ENCODE results near the gene FAM210A.
A peak's percentile ranks its signal among the peaks of the same experiment; 100 is the strongest.
"Not testable (repeated sequence)": the region's sequence is repeated elsewhere in the genome, so short reads cannot be mapped to it uniquely, and the experiment has no call there.

The FAM210A gene, protein sequence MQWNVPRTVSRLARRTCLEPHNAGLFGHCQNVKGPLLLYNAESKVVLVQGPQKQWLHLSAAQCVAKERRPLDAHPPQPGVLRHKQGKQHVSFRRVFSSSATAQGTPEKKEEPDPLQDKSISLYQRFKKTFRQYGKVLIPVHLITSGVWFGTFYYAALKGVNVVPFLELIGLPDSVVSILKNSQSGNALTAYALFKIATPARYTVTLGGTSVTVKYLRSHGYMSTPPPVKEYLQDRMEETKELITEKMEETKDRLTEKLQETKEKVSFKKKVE

GRCh38 chr18:13726232-13726971, at the start of gene FAM210A, which contains the start of gene RNMT:
Gene FAM210A (minus strand): TSS chr18:13726558. CDS start chr18:13682077, 44,481 bp downstream.
Gene RNMT (plus strand): TSS chr18:13726673. CDS start chr18:13731518, 4,845 bp downstream.
- peak; percentile 89 for DNase-seq (ENCODE audit: low read depth)

GRCh38 chr18:13775058-13775457, 48.7 kb upstream of the FAM210A start:
- DNase-seq (ENCODE audit: low read depth): no peak

GRCh38 chr18:13762690-13763439, 36.5 kb upstream of the FAM210A start:
- DNase-seq (ENCODE audit: low read depth): no peak

- DNase-seq (ENCODE audit: low read depth): no peak
Observed at GRCh38 chr18:13760047-13760446, 33.7 kb upstream of the FAM210A start.

DNA sequence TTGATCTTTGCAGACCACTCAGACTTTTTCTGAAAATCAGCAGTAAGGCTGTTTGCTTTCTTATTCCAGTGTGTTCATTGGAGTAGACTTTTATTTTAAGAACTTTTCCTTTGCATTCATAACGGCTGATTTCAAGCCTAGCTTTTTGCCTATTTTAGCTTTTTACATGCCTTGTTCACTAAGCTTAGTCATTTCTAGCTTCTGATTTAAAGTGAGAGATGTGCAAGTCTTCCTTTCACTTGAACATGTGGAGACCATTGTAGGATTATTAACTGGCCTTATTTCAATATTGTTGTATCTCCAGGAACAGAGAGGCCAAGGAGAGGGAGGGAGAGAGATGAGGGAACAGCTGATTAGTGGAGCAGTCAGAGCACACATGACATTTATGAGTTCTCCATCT, 32.3 kb upstream of the FAM210A start:
- no peak for DNase-seq (ENCODE audit: low read depth)

DNA sequence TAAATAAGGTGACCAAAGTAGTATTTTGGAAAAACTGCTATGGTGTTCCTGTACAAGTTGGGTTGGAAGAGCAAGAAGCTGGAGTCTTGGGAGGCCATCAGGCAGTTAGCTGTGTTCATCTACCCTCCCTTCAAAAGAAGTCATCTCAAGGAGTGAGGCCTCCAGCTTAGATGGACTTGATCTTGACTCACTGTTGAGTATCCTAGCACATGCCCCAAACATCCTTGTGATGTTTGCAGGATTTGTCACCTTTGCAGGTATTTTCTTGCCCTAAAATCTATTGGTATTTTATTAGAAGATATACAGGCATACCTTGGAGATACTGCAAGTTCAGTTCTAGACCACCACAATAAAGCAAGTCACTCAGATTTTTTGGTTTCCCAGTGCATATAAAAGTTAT, 30.3 kb upstream of the FAM210A start:
- no peak for DNase-seq (ENCODE audit: low read depth)

- DNase-seq (ENCODE audit: low read depth): no peak
Observed at GRCh38 chr18:13756261-13756660, 29.9 kb upstream of the FAM210A start.

- DNase-seq (ENCODE audit: low read depth): not testable (repeated sequence)
Observed at GRCh38 chr18:13751599-13751998, 25.2 kb upstream of the FAM210A start.

- no peak for DNase-seq (ENCODE audit: low read depth)
Observed at GRCh38 chr18:13746633-13747032, 20.3 kb upstream of the FAM210A start.

- no peak for DNase-seq (ENCODE audit: low read depth)
Observed at GRCh38 chr18:13745696-13746095, 19.3 kb upstream of the FAM210A start.

GRCh38 chr18:13735681-13736080, 9.3 kb upstream of the FAM210A start:
- DNase-seq (ENCODE audit: low read depth): no peak

DNA sequence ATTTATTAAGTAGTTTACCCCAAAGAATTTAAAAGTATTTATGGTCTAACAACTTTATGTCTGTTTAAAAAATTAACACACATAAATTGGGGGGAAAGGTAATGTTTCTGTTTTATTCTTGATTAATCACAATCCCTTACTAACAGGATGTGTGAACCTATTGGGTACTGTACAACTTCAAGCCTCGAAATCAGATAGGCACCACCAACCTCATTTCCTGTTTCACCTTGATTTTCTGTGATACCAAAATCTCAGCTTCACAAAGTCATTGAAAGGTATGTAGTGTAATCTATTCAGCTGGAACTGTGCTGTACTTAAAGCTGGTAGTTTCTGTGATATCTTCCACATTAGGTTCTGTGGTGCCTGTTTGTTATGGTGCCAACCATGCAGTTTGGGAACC, 4.1 kb upstream of the FAM210A start:
- DNase-seq (ENCODE audit: low read depth): no peak

- peak; percentile 23 for DNase-seq (ENCODE audit: low read depth)
Observed at GRCh38 chr18:13726972-13727331, 594 bp upstream of the FAM210A start.

DNA sequence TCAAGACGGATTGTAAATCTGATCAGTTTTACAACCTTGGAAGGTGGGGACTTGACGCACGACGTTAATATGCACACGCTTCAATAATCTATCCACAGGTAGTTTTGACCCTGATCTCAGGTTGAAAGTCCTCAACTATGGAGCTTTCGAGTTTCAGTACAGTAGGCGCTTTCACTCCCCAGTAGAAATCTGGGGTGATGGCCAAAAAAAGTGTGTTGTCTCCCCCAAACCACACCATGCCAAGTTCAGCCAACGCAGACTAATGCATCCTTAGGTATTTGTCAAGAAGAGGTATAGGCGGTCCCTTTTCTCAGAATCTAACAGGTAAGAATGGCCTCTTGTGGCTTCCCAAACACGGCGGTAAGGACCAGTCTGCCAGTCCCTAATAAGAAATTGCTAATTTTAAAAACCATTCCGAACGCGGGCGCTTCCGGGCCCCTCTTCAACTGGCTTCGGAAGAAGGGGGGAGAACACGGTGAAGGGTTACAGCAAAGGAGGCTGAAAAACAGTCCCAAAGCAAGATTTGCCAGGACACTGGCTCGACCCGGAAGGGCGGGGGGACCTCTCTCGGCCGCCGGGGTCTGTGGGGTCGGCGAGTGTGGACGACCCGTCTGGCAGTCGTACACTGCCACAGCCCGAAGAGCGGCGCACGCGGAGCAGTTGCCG, 659 bp downstream of the FAM210A start:
- DNase-seq (ENCODE audit: low read depth): no peak

- no peak for DNase-seq (ENCODE audit: low read depth)
Observed at GRCh38 chr18:13720847-13721246, 5.5 kb downstream of the FAM210A start.

- DNase-seq (ENCODE audit: low read depth): no peak
Observed at GRCh38 chr18:13720123-13720522, 6.2 kb downstream of the FAM210A start.

DNA sequence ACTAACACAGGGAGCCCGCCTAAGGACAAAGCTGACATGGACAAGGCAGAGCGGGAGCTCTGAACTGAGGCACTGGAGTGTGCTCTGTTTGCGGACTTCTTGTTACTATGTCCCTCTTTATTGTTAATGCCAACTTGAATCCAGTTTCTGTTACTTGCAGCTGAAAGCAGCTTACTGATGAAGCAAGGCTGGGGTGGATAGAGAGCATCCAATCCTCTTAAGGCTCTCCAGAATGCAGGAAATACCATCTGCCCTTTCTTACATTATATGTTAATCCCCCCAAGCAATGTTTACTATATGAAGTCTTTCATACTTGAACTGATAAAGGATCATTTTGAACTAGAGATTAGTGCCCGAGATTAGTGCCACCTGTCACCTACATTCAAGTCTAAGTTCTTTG, 9.4 kb downstream of the FAM210A start:
- DNase-seq (ENCODE audit: low read depth): no peak

- DNase-seq (ENCODE audit: low read depth): no peak
Observed at GRCh38 chr18:13715330-13715729, 11.0 kb downstream of the FAM210A start.

- no peak for DNase-seq (ENCODE audit: low read depth)
Observed at GRCh38 chr18:13713455-13714055, 12.8 kb downstream of the FAM210A start.

- DNase-seq (ENCODE audit: low read depth): no peak
Observed at GRCh38 chr18:13712400-13713131, 13.8 kb downstream of the FAM210A start.

DNA sequence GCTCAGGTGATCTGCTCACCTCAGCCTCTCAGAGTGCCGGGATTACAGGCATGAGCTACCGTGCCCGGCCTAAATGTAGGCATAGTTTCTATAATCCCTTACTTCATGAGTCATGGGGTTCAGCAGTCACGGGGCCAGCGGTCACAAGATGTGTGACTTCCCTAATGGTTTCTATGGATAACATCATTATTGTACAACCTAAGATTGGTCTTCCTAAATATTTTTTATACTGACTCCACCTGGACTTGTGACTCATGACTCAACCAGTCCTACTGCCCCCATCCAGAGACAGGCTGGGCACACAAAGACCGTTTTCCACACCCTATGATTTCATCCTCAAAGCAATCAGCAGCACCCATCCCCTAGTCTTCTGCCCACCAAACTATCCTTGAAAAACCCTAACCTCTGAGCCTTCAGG, 15.9 kb downstream of the FAM210A start:
- no peak for DNase-seq (ENCODE audit: low read depth)
